ENCODE measurements around the gene ITGB5.

GRCh38 chr3:124767691-124768090 lies 119.5 kb downstream of the ITGB5 start:
- no peak for TF ChIP-seq POLR2AphosphoS5 (IDR thresholded peaks at IDR 0.05; ENCODE audit: low read depth, low read length)
- TF ChIP-seq REST (IDR thresholded peaks at IDR 0.05; ENCODE audit: insufficient read depth in 1 of 2, low read depth in 2 of 2, low read length in 2 of 2) = no peak

Measured in PFSK-1 (cell line).